Activated CD4-positive, alpha-beta T cell treated with anti-CD3 and anti-CD28 coated beads, Interleukin-2, amount 50 U/mL, for 4 hours (primary cell): ENCODE results near the gene TOB1.

ENCODE experiments used
- DNase-seq, 2 experiments: peaks; one replicate each; pipeline ENCODE4 v3.0.0-alpha.2; 2020

TOB1 gene, protein sequence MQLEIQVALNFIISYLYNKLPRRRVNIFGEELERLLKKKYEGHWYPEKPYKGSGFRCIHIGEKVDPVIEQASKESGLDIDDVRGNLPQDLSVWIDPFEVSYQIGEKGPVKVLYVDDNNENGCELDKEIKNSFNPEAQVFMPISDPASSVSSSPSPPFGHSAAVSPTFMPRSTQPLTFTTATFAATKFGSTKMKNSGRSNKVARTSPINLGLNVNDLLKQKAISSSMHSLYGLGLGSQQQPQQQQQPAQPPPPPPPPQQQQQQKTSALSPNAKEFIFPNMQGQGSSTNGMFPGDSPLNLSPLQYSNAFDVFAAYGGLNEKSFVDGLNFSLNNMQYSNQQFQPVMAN

DNA sequence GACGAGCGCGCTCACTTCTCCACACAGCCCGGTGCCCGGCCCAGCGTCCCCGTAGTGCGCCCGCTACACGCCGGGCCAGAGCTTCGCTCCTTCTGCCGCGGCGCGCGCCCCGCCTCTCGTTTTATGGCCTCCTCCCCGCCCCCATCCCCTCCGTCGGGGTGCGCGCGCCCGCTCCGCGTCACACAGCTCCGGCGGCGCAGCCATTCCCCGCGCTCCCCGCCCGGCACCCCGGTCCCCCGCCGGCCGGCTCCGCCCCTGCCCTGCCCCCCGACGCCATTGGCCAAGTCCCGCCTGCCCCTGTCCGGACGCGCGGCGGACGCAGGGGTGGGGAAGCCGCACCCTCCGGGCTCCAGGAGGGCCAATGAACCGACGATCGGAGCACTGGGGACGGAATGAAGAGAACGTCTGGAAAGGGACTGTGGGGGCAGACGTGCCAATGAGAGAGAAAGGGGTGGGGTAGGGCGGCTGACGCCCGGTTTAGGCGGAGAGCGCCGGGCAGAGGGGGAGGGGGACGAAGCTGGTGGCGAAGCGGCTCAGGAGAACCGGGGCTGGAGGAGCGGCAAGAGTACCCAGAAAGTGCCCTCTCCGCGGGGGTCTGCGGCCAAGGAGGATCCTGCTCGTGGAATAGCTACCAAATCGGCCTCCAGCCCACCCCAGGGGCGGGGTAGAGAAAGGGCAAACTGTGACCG is at the start of gene TOB1:
Gene TOB1, minus strand, starts transcription at position 94 of the 689 bp plus-strand sequence. CDS start 2,337 bp downstream, outside the sequence.
- peak; percentile 93 for DNase-seq

DNA sequence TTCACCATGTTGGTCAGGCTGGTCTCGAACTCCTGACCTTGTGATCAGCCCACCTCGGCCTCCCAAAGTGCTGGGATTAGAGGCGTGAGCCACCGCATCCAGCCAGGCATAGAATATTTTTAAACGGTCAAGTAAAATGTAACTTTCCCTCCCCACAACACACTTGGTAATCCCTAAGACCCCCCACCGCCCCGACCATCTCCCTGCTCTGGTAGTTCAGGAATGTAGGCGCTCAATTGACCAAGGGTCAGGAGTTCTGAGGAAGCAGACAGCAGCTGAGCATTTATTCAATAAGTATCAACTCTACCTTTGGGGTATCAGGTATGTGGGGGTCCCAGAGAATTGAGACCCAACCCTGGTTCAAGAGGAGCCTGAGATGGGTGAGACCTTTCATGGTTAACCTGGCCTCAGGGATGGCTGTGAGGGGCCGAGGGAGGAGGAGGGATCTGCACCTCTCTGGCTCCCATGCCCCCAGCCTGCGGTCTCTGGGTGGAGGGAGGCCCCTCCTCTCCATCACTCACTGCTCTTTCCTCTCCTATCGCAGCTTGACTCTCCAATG is 48.4 kb upstream of the TOB1 start:
- DNase-seq, result no peak

DNA sequence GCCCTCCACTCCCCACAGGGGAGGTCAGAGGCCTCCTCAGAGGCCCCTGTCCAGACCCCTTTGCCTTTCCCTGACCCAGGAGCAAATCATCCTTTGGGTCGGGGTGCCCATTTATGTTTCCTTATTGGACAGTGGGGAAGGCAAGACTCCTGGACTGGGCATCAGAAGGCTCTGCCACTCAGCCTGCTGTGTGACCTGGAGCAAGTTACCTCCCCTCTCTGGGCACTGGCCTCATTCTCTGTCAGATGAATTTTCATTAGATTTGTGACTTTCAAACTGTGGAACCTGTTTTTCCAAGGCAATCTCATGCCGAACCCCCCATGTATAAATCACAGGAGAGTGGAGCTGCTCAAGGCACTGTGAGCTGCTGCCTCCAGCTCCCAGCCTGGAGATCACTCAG is 47.0 kb upstream of the TOB1 start:
- no peak for DNase-seq

DNA sequence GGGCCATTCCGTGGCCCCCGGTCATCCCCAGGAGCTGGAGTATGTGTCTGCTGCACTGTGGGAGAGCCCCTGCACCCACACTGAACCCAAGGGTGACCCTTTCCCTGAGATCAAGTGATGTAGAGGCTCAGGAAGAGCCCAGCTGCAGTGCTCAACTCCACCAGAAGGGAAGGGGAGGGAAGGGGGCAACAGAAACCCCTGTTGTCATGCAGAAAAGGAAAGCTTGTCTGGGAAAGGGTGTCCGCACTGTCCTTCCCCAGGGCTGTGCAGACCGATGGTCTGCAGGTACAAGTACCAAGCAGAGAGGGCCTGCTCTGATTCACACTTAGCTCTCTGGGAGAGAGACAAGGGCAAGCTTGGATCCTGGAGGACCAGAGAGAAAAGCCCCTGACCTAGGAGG is 45.7 kb upstream of the TOB1 start:
- DNase-seq, result no peak

DNA sequence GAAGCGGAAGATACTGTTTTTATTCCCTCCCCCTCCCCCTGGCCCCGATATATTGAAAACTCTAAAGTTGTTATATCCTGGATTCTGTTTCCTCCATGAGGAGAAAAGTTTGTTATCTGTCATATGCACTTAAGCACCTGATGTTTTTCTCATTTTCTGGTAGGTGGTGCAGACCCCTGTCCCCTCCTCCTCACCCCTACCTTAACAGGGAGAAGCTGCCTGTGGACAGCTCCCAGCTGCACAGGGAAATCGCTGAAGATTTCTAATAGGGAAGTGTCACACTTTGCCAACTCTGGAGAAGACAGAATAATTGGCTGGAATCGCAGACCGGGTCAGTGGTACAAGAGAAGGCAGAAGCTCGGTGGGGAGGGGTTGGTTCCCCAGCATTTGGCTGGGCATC is 45.3 kb upstream of the TOB1 start:
- DNase-seq, result no peak

DNA sequence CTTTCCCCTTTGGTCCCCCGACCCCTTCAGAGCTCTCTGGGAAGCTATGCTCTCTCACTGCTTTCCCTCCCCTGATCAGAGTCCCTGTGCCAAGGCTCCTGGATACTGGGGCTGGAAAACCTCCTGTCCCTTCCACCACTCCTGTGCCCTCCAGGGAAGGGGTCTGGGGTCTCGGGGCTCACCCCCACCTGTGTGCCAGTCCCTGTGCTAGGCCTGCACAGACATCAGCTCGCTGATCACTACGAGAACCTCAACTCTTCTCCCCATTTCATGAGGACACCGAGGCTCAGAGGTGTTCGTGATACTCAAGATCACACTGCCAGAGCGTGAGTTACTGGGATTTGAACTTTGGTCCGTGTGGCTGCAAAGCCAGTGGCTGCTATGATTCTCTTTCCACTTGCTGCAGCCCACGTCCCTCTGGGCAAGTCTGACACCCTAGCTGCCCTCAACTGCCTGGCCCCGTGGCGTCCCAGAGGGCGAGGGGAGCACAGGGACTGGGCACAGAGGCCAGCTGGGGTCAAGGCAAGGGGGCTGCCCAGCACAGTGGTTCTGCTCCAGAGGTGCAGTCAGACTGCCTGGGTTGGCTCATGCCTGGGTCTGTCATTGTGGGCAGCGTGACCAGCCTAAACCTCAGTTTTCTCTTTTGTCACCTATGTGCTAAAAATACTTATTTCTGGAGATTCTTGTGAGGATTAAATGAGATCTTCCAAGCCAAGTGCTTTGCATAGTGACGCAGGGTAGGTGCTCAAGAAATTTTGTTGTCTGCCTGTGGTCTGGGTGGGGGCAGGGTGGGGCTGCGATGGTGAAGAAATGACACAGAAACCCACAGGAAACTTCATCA is 43.8 kb upstream of the TOB1 start:
- peak; percentile 65 to 70 for DNase-seq

DNA sequence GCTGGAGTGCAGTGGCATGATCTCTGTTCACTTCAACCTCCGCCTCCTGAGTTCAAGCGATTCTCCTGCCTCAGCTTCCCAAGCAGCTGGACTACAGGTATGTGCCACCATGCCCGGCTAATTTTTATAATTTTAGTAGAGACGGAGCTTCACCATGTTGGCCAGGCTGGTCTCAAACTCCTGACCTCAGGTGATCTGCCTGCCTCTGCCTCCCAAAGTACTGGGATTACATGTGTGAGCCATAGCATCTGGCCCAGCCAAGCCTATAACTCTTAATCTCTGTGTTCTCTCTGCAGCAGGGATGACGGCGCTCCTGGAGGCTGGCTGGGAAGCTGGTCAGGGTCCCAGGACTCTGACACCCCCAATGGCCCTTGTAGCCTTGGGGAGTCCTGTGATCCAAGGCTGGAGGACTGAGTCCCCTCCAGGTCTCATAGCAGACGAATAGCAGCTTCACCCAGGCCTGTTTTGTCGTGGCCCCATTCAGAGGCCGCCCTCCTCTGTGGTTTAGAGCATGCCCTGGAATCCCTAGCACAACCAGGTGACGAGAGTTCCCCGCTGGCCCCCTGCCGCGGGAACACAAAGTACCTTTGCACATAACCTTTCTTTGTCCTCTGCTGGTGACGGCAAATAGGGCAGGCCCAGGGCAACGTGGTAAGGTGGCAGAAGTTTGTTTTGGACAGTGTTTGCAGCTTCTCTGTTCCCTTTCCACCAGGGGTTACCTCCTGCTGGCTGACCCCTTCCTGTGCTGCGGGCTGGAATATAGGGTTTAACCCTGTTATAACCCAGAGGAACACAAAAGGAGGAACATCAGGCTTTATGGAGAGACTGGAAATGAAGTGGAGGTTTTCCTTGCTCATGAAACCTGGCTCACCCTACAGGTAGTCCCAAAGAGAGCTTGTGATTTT is 43.0 kb upstream of the TOB1 start:
- DNase-seq, result peak; percentile 18 to 28

DNA sequence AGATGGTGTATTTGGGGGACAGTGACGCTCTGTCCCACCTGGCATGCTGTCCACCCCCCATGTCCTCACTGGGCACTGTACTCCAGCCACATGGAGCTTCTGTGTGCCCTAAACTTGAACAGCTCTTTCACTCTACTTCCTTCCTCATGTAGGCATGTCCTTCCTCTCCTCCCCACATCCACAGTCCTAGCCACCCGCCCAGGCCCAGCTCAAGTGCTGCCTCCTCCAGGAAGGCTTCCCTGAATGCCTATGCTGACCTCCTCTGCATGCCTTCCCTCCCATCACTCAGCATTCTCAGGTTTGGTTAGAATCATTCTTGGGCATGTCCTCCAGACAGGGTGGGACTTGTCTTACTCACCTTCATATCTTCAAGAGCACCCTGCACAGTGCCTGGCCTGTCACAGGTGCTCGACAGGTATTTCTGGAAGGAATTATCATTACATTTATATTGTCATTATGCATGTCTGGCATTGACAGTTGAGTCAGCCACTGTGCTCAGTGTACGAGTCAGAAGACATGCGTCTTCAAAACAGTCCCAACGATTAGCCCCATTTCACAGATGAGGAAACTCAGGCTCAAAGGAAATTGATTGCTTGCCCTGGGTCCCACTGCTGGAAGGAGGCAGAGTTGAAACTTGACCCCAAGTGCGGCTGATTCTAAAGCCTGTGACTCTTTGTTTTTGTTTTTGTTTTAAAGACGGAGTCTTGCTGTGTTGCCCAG is 42.1 kb upstream of the TOB1 start:
- no peak for DNase-seq

DNA sequence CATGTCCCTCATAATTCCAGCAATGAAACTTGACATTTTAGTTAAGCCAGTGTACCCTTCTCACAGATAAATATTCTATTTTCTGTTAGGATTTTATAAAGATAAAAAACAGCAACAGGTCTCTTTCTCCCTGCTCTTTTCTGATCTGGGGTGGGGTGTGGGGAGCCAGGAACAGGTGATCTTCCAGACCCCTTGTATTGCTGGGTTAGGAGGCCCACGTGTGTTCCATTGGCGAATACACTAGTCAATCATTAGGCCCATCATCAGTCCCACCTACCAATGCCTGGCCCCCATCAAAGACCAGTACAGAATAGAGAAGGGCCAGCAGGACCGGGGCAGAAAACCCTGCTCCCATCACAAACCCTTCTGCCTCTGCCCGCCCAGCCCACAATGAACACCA is 40.3 kb upstream of the TOB1 start:
- no peak for DNase-seq

DNA sequence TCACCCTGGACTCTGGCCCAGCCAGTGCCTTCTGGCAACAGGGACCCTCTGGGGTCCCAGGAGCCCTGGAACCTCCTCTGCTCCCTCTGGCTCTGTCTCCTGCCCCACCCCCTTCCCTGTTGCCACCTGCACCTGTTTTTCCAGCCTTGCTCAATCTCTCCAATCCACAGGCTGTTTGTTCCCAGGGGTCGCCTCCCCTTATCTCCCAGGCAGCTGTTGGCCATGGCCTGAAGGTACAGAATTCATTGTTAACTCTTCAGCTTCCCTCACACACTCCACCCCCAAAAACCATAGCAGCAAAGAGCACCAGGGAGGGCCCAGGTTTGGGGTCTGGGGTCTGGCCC is 39.3 kb upstream of the TOB1 start:
- DNase-seq, result no peak

DNA sequence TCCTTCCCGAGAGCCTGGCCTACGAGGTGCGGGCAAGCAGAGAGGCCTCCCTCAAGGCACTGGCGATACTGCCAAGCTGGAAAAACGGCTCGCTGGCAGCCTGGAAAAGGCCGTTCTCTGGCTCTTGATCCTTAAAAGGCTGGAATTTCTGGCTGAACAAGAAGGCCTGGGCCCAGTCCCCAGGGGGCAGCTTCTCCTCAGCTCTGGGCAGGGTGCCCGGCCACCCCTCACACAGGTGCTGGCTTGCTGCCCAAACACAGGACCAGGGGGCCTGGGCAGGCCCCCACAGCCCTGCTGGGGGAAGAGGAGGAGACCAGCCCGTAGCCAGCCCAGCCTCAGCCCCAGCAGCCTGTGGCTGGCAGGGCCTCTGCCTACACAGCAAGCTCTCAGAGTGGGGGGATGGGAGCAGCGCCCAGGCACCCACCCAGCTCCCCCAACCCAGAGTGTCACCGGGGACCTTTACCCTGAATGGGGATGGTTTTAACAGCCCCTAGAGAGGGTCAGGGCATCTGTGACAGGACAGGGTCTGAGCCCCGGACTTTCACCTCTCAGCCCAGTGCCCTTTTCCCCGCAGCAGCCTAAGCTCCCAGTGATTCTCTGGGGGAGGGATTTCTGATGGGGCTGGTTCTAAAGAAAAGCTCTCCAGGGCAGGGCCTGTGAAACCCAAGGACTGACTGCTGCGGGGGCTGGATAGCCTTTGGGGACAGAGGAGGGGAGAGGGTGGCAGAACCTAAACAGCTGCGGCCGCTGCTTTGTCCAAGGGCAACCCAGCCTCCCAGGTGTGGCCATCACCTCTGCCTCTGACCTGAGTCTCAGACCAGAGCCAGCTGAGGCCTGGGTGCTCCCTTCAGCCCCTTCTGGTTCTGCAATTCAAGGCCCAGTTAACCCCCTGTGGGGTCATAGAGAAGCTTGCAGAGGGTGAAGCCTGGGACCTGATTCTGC is 38.6 kb upstream of the TOB1 start:
- DNase-seq, result no peak

DNA sequence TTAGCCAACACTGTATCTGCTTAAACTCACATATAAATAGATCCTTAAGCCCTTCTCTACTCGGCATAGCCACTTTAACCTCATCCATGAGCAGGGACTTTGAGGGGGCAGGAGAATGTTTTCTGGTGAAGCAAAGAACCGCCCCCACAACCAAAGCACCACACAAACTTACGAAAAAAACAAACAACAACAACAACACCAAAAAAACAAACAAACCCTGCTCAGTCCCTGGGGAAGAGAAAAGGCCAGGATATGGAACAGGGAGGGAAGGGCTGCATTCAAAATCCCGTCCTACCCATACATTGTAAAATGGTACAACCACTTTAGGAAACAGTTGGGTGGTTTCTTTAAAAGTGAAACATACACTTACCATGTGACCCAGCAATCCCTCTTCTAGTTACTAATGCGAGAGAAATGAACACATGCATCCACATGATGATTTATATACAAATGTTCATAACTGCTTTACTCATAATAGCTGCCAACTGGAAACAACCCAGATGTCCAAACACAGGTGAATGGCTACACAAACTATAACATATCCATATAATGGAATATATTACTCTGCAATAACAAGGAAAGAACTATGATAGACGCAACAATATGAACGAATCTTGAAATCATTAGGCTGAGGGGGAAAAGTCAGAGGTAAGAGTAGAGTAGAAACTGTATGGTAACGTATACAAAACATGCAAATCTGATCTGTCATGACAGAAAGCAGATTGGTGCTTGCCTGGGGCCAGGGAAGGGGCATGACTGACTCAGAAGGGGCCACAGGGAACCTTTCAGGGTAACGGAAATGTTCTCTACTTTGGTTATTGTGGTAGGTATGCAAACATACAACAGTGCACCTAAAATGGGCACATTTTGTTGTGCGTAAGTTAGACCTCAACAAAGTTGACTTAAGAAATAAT is 37.7 kb upstream of the TOB1 start:
- DNase-seq, result peak; percentile 19 to 23

DNA sequence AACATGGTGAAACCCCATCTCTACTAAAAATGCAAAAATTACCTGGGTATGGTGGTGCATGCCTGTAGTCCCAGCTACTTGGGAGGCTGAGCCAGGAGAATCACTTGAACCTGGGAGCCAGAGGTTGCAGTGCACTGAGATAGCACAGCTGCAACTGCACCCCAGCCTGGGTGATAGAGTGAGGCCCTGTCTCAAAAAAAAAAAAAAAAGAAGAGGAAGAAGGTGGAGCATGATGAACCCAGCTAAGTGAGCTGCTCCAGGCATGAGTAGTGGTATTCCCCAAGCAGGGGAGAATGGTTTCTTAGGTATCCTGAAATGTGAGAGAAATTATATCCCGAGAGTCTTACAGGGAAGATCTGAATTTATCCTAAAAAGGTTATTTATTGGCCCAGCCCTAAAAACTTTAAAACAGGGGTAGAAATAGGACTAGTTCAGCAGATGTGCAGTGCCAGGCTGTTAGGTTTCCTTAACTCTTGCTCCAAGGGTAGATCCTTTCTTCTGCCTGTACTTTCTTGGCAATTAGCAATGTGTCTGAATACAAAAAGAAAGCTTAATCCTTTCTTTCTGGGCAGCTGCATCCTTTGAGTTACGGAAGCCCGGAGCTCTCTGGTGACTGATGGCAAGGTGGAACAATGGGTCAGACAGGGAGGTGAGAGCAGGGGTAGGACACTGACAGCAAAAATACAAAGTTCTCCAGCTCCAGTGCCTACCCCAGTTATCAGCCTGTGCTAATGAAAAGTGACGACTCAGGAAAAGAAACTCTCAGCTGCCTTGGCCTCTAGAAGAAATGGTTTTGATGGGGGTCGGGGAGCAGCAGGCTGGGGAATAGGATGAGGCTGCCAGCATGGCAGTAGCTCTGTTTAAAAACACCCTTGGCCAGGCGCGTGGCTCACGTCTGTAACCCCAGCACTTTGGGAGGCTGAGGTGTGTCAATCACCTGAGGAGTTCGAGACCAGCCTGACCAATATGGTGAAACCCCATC is 36.5 kb upstream of the TOB1 start:
- DNase-seq, result no peak

DNA sequence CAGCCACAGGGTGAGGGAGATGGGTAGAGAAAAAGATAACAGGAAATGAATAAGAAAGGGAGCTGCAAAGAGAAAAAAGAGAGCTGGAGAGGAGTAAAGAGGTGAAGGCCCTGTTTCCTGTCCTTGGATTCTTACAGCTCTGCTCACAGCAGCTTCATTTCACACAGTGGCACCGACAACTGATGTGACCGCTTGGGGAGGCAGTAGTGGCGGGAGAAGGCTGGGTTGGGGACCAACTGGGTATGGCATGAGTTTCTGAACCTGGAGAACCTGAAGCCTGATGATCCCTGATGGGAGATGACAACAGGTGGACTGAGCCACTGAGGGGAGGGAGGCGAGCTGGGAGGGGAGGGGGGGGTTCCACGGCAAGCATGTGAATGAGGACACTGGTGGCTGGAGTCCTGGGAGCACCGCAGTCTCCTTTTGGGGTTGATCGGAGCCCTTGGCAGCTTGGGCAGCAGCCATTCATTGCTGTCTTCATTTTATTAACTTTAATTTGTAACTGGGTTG is 34.3 kb upstream of the TOB1 start:
- no peak for DNase-seq

DNA sequence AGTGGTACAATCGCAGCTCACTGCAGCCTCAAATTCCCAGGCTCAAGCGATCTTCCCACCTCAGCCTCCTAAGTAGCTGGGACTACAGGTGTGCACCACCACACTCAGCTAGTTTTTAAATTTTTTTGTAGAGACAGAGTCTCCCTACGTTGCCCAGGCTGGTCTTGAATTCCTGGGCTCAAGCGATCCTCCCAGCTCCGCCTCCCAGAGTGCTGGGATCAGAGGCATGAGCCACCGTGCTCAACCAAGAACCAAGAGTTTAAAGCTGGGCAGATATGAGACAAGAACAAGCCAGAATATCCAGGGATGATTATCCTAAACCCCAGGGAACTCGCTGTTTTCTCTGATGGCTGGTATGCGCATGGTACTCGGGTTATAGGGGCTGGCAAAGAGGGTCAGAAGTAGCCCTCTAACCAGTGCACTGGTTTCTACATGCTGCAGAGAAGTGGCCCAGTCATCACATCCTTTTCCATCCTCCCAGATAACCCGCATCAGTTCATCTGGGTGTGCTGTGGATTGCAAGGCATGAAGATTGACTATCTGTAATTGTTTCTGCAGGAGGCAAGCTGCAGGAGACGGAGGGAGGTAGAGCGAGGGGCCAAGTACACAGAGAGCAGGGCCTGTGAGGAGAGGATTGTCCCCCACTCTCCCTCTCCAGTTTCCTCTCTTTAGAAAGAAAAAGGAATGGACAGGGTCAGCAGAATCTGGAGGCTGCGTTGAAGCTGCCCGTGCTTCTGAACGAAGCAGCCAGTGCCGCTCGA is 33.6 kb upstream of the TOB1 start:
- no peak for DNase-seq

DNA sequence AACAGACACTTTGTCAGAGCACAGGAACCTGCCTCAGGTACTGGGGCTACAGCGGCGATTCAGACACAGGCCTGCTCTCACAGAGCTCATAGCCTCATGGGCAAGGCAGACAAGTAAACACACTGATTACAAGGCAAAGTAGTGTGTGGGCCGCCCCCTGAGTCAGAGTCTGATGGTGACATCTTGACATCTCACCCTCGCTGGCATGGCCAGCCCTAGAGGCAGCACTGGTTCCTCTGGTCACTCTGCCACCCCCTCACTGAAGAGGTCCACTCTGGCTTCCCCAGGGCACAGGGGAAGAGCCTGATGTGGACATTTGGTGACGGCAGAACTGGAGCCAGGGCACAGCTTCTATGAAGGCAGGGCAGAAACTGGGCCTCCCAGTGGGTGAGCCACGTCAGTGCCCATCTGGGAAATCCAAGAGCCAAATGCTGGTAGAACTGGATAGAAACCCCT is 32.9 kb upstream of the TOB1 start:
- no peak for DNase-seq
